Measurements from ENCODE around the gene RLIM. TPM values are rescaled to one million over a fixed set of nuclear protein-coding genes. Genes with fewer than 3 reads are reported as not detected.

RLIM gene
- total RNA-seq, 1 donor = 63.9 TPM

DNA sequence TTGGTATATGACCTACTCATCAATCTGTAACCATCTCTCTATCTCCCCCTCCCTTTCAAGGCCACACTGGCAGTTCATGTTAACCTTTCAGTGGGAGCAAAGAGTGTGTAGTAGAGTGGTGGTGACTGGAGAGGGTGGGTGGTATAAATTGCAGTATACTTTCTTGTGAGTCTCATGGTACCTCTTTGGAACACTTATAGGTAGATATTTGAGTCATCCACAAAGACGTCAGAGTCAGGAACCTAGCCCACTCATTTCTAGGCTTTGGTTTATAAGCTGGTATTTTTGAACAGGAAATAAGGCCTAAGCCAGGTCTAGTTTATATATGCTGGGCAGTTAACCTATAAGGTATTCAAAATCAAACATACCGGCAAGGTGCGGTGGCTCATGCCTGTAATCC is 36.3 kb downstream of the RLIM start:
- TF ChIP-seq, protein P1, sequence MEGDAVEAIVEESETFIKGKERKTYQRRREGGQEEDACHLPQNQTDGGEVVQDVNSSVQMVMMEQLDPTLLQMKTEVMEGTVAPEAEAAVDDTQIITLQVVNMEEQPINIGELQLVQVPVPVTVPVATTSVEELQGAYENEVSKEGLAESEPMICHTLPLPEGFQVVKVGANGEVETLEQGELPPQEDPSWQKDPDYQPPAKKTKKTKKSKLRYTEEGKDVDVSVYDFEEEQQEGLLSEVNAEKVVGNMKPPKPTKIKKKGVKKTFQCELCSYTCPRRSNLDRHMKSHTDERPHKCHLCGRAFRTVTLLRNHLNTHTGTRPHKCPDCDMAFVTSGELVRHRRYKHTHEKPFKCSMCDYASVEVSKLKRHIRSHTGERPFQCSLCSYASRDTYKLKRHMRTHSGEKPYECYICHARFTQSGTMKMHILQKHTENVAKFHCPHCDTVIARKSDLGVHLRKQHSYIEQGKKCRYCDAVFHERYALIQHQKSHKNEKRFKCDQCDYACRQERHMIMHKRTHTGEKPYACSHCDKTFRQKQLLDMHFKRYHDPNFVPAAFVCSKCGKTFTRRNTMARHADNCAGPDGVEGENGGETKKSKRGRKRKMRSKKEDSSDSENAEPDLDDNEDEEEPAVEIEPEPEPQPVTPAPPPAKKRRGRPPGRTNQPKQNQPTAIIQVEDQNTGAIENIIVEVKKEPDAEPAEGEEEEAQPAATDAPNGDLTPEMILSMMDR (IDR thresholded peaks at IDR 0.05; ENCODE audit: insufficient read depth, low read length) = no peak
- DNase-seq (ENCODE audit: low read depth) = no peak
- no peak overlapping the region for H3K4me3 ChIP-seq (ENCODE audit: low read depth, low read length)

DNA sequence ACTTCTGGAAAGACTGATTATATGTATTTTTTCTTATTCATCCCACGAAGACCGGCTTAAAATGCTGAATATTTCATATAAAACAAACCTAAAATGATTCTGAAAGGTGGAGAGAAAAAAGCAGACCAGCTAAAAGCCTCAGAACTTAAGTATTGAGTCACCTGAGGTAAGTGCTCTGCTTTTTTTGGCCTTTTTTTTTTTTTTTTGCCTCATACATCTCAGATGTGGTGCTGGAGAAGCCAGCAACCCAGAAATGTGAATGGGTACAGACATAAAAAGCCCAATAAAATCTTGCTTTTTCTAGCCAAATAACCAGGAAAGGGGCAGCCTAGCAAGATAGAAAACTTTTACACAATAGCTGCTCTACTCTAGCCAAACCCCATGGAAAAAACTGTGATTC is 57.0 kb downstream of the RLIM start:
- H3K4me3 ChIP-seq (ENCODE audit: low read depth, low read length) = no peak overlapping the region
- DNase-seq (ENCODE audit: low read depth) = no peak
- TF ChIP-seq, protein P1 (IDR thresholded peaks at IDR 0.05; ENCODE audit: insufficient read depth, low read length) = no peak

DNA sequence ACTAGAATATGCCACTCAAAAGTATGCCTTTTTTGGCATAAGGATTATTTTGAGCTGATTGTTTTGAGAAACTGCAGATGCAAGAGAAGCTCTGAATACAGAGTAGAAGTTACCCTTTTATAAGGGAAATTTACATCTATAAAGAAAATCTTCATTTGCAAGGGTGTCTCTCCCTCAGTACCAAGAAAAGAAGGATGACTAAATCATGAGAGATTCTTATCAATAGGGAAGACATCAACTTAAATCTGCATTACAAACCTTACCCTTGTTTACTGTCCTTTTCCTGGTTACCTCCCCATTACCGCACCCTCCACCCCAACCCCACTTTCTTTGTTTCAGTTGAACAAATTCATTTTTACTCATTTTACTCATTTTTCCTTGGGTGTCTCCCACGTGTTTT is 62.5 kb downstream of the RLIM start:
- H3K4me3 ChIP-seq (ENCODE audit: low read depth, low read length) = no peak overlapping the region
- TF ChIP-seq, protein P1 (IDR thresholded peaks at IDR 0.05; ENCODE audit: insufficient read depth, low read length) = no peak
- DNase-seq (ENCODE audit: low read depth) = no peak

DNA sequence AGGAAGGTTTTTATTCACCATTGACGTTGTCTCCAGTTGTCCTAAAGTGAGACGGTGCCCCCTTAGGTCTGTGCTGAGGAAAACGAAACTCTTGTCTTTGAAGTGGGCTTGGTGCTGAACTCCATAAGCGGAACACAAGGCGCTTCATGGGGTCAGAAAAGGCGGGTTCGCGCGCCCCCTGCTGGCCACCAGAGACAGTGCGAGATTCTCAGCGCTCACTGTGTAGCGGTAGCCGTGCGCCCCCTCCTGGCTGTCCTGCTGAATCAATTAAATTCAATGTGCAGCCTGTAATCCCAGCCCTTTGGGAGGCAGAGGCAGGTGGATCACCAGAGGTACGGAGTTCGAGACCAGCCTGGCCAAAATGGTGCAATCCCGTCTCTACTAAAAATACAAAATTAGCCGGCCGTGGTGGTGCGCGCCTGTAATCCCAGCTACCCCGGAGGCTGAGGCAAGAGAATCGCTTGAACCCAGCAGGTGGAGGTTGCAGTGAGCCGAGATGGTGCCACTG is 64.1 kb downstream of the RLIM start:
- peak overlapping the region; percentile 7 for H3K4me3 ChIP-seq (ENCODE audit: low read depth, low read length)
- TF ChIP-seq, protein P1 (IDR thresholded peaks at IDR 0.05; ENCODE audit: insufficient read depth, low read length) = peak; percentile 91
- peak; percentile 72 for DNase-seq (ENCODE audit: low read depth)

DNA sequence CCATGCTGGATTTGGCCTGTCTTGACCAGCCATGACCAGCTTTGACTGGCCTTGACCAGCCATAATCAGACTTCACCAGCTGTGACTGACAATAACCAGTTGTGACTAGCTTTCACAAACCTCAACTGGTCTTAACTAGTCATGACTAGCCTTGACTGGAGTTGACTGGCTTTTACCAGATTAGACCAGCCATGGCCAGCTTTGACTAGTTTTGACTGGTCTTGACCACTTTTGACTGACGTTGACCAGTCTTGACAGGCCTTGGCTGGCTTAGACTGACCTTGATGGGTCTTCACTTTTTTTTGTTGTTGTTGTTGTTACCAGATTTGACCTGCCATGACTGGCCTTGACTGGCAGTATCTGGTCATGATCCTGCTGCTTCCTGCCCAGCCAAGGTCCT is 67.4 kb downstream of the RLIM start:
- TF ChIP-seq, protein P1 (IDR thresholded peaks at IDR 0.05; ENCODE audit: insufficient read depth, low read length) = no peak
- DNase-seq (ENCODE audit: low read depth) = no peak
- H3K4me3 ChIP-seq (ENCODE audit: low read depth, low read length) = no peak overlapping the region

DNA sequence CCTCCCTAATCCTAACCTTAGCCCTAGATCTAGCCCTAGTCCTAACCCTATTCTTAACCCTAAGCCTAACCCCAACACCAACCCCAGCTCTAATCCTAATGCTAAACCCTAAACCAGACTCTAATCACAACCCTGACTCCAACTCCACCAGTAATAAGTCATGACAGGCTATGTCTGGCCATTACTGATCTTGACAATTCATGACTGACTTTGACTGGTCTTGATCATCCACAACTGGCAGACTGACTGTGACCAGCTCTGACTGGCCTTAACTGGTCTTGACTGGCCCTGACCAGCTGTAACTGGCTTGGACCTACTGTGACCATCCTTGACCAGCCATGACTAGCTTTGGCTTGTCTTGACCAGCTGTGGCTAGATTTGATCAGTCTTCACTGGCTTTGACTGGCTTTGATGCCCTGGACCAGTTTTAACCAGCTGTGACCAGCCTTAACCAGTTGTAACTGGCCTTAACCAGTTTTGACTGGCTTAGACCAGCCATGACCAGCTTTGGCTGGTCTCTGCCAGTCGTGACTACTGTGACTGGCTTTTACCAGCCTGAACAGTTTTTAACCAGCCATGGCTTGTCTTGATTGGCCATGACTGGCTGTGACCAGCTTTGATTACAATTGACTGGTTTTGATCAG is 68.4 kb downstream of the RLIM start:
- H3K4me3 ChIP-seq (ENCODE audit: low read depth, low read length) = no peak overlapping the region
- TF ChIP-seq, protein P1 (IDR thresholded peaks at IDR 0.05; ENCODE audit: insufficient read depth, low read length) = no peak
- DNase-seq (ENCODE audit: low read depth) = no peak
